Measurements from ENCODE around the gene ANKRD34A.

DNA sequence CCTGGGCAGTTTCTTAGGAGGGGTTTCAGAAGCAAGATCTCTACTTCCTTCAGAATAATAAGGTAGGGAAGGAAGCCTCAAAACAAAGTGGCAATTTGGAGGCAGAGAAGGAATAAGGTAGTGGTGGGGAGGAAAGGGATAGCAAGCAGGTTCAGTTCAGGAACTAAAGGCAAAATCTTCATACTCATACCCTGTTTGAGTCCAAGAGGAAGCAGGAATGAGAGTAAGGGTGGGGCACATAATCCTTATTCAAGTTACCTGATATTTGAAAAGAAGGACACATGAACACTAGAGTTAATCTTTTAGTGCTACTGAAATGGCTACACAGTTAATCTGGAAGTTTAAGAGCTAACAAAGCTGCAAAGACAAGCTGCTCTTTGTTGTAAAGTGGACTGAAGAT lies 28.7 kb downstream of the ANKRD34A start:
- no peak for TF ChIP-seq CREB1 (CRISPR knock-in tag; IDR thresholded peaks at IDR 0.05; ENCODE audit: low read depth)
- no peak for TF ChIP-seq EZH2 (IDR thresholded peaks at IDR 0.05; ENCODE audit: low read depth, unreplicated experiment)
- no peak for TF ChIP-seq CTCF (conservative IDR thresholded peaks at IDR 0.05; ENCODE audit: low read depth in 2 of 2)
- no peak for TF ChIP-seq POLR2AphosphoS5 (IDR thresholded peaks at IDR 0.05; ENCODE audit: low read depth)
- TF ChIP-seq ZNF331 (CRISPR knock-in tag; IDR thresholded peaks at IDR 0.05; ENCODE audit: low read depth): no peak
- no peak for TF ChIP-seq EZH2phosphoT487 (IDR thresholded peaks at IDR 0.05; ENCODE audit: unreplicated experiment)
- TF ChIP-seq JUNB (IDR thresholded peaks at IDR 0.05; ENCODE audit: unreplicated experiment): no peak
- TF ChIP-seq, protein P1, sequence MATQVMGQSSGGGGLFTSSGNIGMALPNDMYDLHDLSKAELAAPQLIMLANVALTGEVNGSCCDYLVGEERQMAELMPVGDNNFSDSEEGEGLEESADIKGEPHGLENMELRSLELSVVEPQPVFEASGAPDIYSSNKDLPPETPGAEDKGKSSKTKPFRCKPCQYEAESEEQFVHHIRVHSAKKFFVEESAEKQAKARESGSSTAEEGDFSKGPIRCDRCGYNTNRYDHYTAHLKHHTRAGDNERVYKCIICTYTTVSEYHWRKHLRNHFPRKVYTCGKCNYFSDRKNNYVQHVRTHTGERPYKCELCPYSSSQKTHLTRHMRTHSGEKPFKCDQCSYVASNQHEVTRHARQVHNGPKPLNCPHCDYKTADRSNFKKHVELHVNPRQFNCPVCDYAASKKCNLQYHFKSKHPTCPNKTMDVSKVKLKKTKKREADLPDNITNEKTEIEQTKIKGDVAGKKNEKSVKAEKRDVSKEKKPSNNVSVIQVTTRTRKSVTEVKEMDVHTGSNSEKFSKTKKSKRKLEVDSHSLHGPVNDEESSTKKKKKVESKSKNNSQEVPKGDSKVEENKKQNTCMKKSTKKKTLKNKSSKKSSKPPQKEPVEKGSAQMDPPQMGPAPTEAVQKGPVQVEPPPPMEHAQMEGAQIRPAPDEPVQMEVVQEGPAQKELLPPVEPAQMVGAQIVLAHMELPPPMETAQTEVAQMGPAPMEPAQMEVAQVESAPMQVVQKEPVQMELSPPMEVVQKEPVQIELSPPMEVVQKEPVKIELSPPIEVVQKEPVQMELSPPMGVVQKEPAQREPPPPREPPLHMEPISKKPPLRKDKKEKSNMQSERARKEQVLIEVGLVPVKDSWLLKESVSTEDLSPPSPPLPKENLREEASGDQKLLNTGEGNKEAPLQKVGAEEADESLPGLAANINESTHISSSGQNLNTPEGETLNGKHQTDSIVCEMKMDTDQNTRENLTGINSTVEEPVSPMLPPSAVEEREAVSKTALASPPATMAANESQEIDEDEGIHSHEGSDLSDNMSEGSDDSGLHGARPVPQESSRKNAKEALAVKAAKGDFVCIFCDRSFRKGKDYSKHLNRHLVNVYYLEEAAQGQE (IDR thresholded peaks at IDR 0.05; ENCODE audit: unreplicated experiment): no peak
- no peak for TF ChIP-seq ETS1 (IDR thresholded peaks at IDR 0.05)
